Stimulated activated CD4-positive, alpha-beta T cell treated with anti-CD3 and anti-CD28 coated beads, Interleukin-4, amount 100 ng/mL, for 48 hours (primary cell): ENCODE results near the gene MTX3.

Experiments
- DNase-seq, 2 donors: peaks; one replicate each; pipeline ENCODE4 v3.0.0-alpha.2; 2020; ENCODE audit warnings: low read depth in 2 of 2

MTX3 gene, protein sequence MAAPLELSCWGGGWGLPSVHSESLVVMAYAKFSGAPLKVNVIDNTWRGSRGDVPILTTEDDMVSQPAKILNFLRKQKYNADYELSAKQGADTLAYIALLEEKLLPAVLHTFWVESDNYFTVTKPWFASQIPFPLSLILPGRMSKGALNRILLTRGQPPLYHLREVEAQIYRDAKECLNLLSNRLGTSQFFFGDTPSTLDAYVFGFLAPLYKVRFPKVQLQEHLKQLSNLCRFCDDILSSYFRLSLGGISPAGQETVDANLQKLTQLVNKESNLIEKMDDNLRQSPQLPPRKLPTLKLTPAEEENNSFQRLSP

GRCh38 chr5:79990598-79991507 is at the start of gene MTX3:
Gene MTX3 (minus strand): TSS chr5:79991262. CDS start chr5:79991238, 24 bp downstream.
- DNase-seq: peak; percentile 86 to 88

DNA sequence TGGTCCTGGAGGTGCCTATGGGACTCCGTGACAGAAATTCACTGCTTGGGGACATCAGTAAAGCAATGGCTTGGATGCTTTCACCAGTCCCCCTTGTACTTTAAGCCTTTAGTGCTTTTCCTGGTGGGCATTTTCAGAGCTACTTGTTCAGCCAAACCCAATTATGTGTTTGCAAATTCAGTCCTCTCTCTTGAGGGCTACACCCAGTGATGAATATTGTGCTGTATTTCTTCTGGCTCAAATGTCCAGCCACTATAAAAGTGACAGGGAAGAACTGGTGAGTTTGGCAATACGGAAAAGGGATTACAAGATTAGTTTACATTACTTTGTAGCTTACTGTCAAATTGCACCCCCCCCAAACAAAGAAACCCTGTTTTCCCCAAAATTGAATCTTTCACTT is 48.6 kb upstream of the MTX3 start:
- DNase-seq: no peak

GRCh38 chr5:80037366-80037765 is 46.3 kb upstream of the MTX3 start:
- no peak for DNase-seq

DNA sequence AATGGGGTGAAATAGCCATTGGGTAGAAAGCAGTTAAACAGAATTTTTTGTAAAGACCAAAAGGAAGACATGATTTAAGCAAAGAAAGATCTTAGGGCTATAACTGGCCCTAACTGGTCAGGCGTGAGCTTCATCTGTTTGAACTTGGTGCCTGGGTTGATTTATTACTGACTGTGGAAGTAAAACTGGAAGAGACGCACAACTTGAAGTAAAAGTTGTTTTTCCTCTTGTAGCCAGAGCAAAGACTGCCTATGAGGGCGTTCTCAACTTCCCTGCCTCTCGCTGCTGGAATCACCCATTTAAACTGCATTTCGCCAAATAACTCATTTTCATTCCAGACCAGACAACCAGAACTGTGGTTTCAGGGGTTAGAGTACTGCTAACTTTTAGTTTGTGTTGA is 45.6 kb upstream of the MTX3 start:
- no peak for DNase-seq

DNA sequence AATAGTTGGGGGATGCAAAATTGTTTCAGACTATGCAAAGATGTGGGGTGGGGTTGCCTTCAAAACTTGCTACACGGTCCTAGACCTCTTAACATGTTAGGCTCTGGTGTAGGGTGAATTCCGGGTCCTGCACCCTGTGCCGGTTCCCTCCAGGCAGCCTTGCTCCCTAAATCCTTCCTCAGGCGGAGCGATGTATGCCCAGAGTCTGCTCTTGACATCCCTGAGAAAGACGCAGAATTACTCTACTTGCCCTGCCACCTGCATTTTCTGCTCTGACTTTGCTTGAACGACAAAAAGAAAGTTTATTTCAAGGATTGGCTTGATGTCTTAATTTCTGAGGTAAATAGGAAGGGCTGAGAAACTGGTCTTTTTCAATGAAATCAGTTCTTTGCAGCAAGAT is 44.8 kb upstream of the MTX3 start:
- DNase-seq: no peak

DNA sequence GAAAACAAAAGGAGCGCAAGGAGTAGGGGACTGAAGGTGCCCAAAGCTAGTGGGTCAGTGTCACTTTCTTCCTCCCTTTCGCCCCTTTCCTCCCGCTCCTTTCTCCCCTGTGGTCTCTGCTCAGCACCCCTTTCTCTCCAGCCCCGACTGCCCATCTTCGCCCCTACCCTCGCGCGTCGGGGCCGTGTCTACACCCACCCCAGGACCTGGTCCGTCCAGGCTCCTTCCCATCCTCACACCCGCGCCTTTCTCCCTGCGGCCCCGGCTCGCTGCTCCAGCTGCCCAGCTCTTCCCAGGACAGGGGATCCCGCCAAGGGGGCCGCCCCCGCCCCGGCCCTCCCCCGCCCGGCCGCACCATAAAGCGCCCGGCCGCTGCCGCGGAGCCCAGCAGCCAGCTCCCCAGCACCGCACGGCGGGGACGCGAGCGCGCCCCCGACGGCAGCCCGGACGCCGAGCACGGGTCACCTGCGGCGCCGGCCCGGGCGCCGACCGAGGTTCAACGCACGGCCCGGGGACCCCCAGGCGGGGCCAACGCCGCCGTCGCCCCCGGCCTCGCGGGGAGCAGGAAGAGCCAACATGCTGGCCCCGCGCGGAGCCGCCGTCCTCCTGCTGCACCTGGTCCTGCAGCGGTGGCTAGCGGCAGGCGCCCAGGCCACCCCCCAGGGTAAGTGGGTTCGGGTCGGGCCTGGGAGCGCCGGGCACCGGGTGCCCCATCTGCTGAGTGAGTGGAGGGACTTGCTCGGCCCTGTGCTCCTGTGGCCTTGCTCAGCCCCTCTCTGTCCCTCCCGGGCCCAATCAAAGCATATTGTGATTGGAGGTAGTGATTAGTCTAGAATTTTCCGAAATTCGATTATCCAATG is 44.1 kb upstream of the MTX3 start, which contains the start of gene THBS4:
Gene THBS4, plus strand, starts transcription at position 387 of the 860 bp plus-strand sequence. Its CDS starts 190 bp downstream, at position 577.
- no peak for DNase-seq

GRCh38 chr5:80034559-80034958 is 43.5 kb upstream of the MTX3 start:
- DNase-seq: no peak

GRCh38 chr5:80033513-80033912 is 42.5 kb upstream of the MTX3 start:
- DNase-seq: no peak

GRCh38 chr5:80031109-80031508 is 40.0 kb upstream of the MTX3 start:
- DNase-seq: no peak

- DNase-seq: no peak
These were observed 35.8 kb upstream of the MTX3 start for GRCh38 chr5:80026841-80027240.

DNA sequence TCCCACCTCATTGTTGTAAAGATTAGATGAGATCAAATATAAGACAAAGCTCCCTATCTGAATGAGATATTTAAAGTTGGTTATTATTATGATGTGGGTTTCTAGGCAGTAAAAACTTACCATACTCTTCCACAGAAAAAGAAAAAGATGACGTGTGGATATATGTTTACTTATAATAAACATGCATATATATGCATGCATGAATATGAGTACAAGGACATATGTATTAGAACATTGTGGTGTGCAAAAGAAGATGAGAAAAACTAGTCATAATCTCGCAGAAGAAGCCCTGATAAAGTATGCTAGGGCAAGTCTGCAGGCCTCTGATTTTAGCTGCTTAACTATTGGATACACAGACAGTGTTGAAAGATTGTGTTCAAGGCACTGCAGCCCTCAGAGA is 34.0 kb upstream of the MTX3 start:
- no peak for DNase-seq

DNA sequence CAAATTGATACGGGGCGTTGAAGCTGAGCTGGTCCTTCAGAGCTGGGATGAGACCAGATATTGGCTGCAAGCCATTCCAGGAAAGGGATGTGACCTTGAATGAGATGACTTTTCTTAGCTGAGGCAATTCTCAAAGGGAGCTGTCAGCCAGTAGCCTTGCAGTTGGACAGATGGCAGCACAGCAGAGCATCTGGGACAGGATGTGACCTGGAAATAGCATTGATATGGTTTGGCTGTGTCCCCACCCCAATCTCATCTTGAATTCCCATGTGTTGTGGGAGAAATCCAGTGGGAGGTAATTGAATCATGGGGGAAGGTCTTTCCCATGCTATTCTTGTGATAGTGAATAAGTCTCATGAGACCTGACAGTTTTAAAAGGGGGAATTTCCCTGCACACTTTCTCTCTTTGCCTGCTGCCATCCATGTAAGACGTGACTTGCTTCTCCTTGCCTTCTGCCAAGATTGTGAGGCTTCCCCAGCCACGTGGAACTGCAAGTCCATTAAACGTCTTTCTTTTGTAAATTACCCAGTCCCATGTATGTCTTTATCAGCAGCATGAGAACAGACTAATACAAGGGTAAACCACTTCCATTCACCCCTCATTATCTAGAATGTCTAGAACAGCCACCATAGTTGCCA is 19.8 kb upstream of the MTX3 start:
- DNase-seq: no peak

GRCh38 chr5:80008995-80009765 is 18.1 kb upstream of the MTX3 start:
- DNase-seq: no peak

DNA sequence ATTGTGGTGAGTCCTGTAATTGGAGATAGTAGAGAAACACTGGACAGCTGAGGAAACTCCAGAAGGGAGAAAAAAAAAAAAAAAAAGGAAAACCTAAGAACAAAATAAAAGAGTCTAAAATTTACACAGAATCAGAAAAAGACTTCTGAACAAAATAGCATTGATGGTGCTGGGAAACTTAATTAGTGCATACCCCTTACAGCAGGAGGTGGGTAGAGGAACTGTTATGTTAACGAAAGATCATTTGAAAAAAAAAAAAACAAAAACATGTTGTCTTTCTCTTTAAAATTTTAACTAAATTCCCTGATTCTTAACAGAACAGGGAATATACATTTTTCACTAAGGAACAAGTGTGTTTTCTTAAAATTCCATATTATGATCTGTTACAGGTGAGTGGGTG is 11.6 kb upstream of the MTX3 start:
- no peak for DNase-seq

DNA sequence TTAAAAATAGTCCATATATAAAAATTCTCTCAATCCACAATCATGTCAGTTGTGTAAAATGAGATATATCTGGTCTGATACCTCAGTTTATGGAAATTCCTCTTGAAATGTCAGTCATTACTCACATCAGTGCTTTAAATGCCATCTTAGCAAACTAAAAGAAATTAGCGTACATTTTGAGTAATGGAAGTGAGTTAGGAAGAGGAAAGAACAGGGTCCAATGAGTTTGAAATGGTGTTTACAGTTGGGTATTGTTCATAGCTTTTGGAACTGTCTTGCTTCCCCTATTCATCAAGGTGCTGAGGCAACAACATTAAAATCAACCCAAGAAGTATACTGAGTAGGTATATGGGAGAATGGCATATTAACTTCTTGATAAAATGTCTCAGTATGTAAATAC is 8.7 kb upstream of the MTX3 start:
- DNase-seq: no peak

DNA sequence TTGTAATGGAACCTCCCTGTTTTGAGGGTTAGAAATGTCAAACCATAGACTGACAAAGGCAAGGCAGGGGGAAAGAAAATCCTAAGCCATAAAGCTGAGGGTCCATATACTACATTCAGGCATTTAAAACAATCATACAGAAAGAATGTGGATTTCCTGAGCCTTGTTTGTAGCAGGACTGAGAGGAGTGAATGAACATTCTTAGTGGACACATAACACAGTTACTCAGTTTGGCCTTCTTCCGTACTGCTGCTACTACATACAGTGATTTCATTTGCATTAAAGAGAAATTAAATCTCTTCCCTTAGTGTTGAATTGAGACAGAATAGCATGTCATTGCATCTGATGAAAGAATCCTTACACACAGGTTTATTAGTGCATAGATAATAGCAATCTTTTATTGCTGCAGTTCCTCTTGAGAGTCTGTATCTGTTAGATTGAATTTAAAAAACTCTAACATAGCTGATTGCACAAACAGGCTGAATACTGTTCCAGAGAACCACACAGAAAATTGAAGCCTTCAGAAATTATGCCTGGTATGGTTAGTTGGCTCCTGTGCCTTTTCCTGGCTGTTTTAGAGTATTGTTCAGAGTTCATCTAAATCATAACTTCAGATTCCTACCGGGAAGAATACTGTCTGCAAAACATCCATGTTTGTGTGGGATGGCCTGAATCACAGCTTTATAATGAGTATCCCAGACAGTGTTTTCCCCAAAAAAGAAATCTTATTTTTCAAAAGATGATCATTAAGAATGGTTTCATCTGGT is 2.0 kb upstream of the MTX3 start:
- no peak for DNase-seq

DNA sequence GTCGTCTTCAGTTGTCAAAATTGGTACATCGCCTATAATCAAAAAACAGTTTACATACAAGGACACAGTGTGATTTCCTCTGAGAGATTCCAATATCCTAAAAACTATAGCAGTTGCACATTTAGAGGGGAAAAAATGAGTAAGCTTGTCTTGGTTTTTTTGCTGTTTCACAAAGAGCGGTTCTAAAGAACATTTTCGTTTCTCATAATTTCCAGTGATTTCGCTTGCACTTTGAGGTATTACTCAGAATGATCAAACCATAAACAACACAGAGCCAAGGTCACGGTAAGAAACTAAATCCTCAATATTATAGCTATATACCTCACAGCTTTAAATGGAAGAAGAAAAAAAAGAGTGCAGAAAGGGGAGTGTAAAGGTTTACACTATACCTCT is 861 bp downstream of the MTX3 start:
- no peak for DNase-seq

- no peak for DNase-seq
These were observed 4.8 kb downstream of the MTX3 start for GRCh38 chr5:79986260-79986659.

GRCh38 chr5:79985288-79985687 is 5.8 kb downstream of the MTX3 start:
- no peak for DNase-seq

GRCh38 chr5:79984363-79984762 is 6.7 kb downstream of the MTX3 start:
- no peak for DNase-seq
